Measurements from ENCODE around the gene DYSF. TPM values are rescaled to one million over a fixed set of nuclear protein-coding genes. Genes with fewer than 3 reads are reported as not detected.

Gene DYSF
- total and polyA plus RNA-seq, 2 donors (not counting 1 experiment from before 2014, with no cell fraction given) = 0.17 to 0.43 TPM

GRCh38 chr2:71597756-71598155, 144.4 kb downstream of the DYSF start:
- Histone ChIP-seq H2AFZ (ENCODE audit: insufficient read depth, low read depth, low read length, poor library complexity, severe bottlenecking) (no peak overlapping the region), H3K79me2 (ENCODE audit: control insufficient read depth, insufficient read depth, low read length) (no peaks in the 10 kb centered on the region), H3K9ac (ENCODE audit: low read length) (no peak overlapping the region), H3K4me3 (ENCODE audit: control extremely low read depth in 1 of 5, extremely low read depth in 1 of 5, insufficient read depth in 1 of 5, low read depth in 2 of 5, low read length in 4 of 5) (no peak overlapping the region), H3K4me2 (replicated peaks; ENCODE audit: low read depth, low read length, poor library complexity, severe bottlenecking) (no peak overlapping the region), H3K27me3 (replicated peaks in 1 of 4; ENCODE audit: control extremely low read depth in 1 of 4, control insufficient read depth in 3 of 4, insufficient read depth in 4 of 4, low read length in 3 of 4) (no peaks in the 10 kb centered on the region), H3K36me3 (replicated peaks in 1 of 2; ENCODE audit: control extremely low read depth in 1 of 2, control insufficient read depth in 1 of 2, extremely low read depth in 1 of 2, insufficient read depth in 2 of 2, low read length in 1 of 2) (no peaks in the 10 kb centered on the region), H3K27ac (ENCODE audit: low read length in 2 of 2) (no peak overlapping the region), H3K4me1 (ENCODE audit: control insufficient read depth in 2 of 2, insufficient read depth in 2 of 2, low read length in 2 of 2) (no peaks in the 10 kb centered on the region), H4K20me1 (ENCODE audit: control insufficient read depth, insufficient read depth, low read length, poor library complexity, severe bottlenecking) (no peaks in the 10 kb centered on the region), H3K9me3 (ENCODE audit: control extremely low read depth in 1 of 3, control insufficient read depth in 2 of 3, insufficient read depth in 1 of 3, low read length in 2 of 3) (no peaks in the 10 kb centered on the region)
- TF ChIP-seq CTCF (IDR thresholded peaks at IDR 0.05) (no peak), EZH2 (IDR thresholded peaks at IDR 0.05; ENCODE audit: borderline replicate concordance, insufficient read depth, low read depth, low read length, poor library complexity, severe bottlenecking) (no peak)
- CTCF ChIA-PET = interaction anchor here (1.0 to 1.5 kb wide), 3 partner anchors 9 to 51 kb away, joined by 3 to 4 read pairs (median 3); no protein-coding TSS in a partner anchor
- POLR2A ChIA-PET = no interaction called here
- H3K4me1 Mint-ChIP-seq = no peaks in the 10 kb centered on the region
- WGBS (ENCODE audit: insufficient coverage) = 77% methylated on average over 2 of the region's 4 CpGs
- ATAC-seq (ENCODE audit: low read depth) (no peak), DNase-seq (no peak)
- no peak overlapping the region for H3K27ac Mint-ChIP-seq
- peaks cover 24% of the 10 kb centered on the region for H3K27me3 Mint-ChIP-seq
- no peaks in the 10 kb centered on the region for H3K9me3 Mint-ChIP-seq (ENCODE audit: insufficient read depth)
- intact Hi-C loops (cut with micrococcal nuclease) = no loop called here
- no peak overlapping the region for H3K4me3 Mint-ChIP-seq

GRCh38 chr2:71598526-71598925, 145.2 kb downstream of the DYSF start:
- no peak overlapping the region for H3K9ac ChIP-seq (ENCODE audit: low read length)
- TF ChIP-seq EZH2 (IDR thresholded peaks at IDR 0.05; ENCODE audit: borderline replicate concordance, insufficient read depth, low read depth, low read length, poor library complexity, severe bottlenecking) (no peak), CTCF (IDR thresholded peaks at IDR 0.05) (no peak)
- Mint-ChIP-seq H3K4me3 (no peak overlapping the region), H3K9me3 (ENCODE audit: insufficient read depth) (no peaks in the 10 kb centered on the region), H3K27me3 (peaks cover 30% of the 10 kb centered on the region), H3K4me1 (no peaks in the 10 kb centered on the region), H3K27ac (no peak overlapping the region)
- intact Hi-C loops (cut with micrococcal nuclease) = no loop called here
- POLR2A ChIA-PET = no interaction called here
- no peak overlapping the region for H2AFZ ChIP-seq (ENCODE audit: insufficient read depth, low read depth, low read length, poor library complexity, severe bottlenecking)
- H3K4me2 ChIP-seq (replicated peaks; ENCODE audit: low read depth, low read length, poor library complexity, severe bottlenecking) = no peak overlapping the region
- ATAC-seq (ENCODE audit: low read depth) (no peak), DNase-seq (no peak)
- H4K20me1 ChIP-seq (ENCODE audit: control insufficient read depth, insufficient read depth, low read length, poor library complexity, severe bottlenecking) = no peaks in the 10 kb centered on the region
- peaks cover 0 to 6% (median 0%) of the 10 kb centered on the region in 4 experiments for H3K27me3 ChIP-seq (replicated peaks in 1 of 4; ENCODE audit: control extremely low read depth in 1 of 4, control insufficient read depth in 3 of 4, insufficient read depth in 4 of 4, low read length in 3 of 4)
- H3K27ac ChIP-seq (ENCODE audit: low read length in 2 of 2) = no peak overlapping the region
- no peaks in the 10 kb centered on the region for H3K79me2 ChIP-seq (ENCODE audit: control insufficient read depth, insufficient read depth, low read length)
- no peaks in the 10 kb centered on the region for H3K4me1 ChIP-seq (ENCODE audit: control insufficient read depth in 2 of 2, insufficient read depth in 2 of 2, low read length in 2 of 2)
- H3K36me3 ChIP-seq (replicated peaks in 1 of 2; ENCODE audit: control extremely low read depth in 1 of 2, control insufficient read depth in 1 of 2, extremely low read depth in 1 of 2, insufficient read depth in 2 of 2, low read length in 1 of 2) = no peaks in the 10 kb centered on the region
- 90% methylated on average over 12 of the region's 14 CpGs for WGBS (ENCODE audit: insufficient coverage)
- no peak overlapping the region for H3K4me3 ChIP-seq (ENCODE audit: control extremely low read depth in 1 of 5, extremely low read depth in 1 of 5, insufficient read depth in 1 of 5, low read depth in 2 of 5, low read length in 4 of 5)
- CTCF ChIA-PET = interaction anchor here (1.0 to 1.5 kb wide), 2 partner anchors 11 to 52 kb away, joined by 3 to 4 read pairs; no protein-coding TSS in a partner anchor
- H3K9me3 ChIP-seq (ENCODE audit: control extremely low read depth in 1 of 3, control insufficient read depth in 2 of 3, insufficient read depth in 1 of 3, low read length in 2 of 3) = peaks cover 0 to 3% (median 0%) of the 10 kb centered on the region in 3 donors

All from B cell (primary cell).